Neutrophil (primary cell): Measurements from ENCODE around the gene HHIPL1.

ENCODE experiments used
- H3K27ac ChIP-seq: fragments of 200-600 bp; sonication (generic); 2 replicates; pipeline ENCODE4 v1.5.1; 2016; ENCODE audit warnings: mild to moderate bottlenecking, moderate library complexity
- H3K27me3 ChIP-seq: fragments of 200-600 bp; sonication (generic); 2 replicates; pipeline ENCODE4 v1.6.0; 2016; ENCODE audit warnings: mild to moderate bottlenecking
- H3K36me3 ChIP-seq: fragments of 200-600 bp; sonication (generic); 2 replicates; pipeline ENCODE4 v1.5.1; 2017
- H3K4me1 ChIP-seq, 2 experiments: fragments of 200-600 bp in 1 of 2; sonication (generic) in 1 of 2; 1 replicate in 1 of 2; 2 replicates in 1 of 2; pipeline versions ENCODE4 v1.5.1 to v1.6.1; 2013 to 2016; ENCODE audit warnings: low read depth in 1 of 2, low read length in 1 of 2, mild to moderate bottlenecking in 1 of 2, moderate library complexity in 1 of 2; ENCODE audit not compliant: control insufficient read depth in 1 of 2, insufficient read depth in 1 of 2
- H3K4me3 ChIP-seq, 2 experiments: fragments of 200-600 bp in 1 of 2; sonication (generic) in 1 of 2; 1 replicate in 1 of 2; 2 replicates in 1 of 2; pipeline ENCODE4 v1.5.1; 2013 to 2016; ENCODE audit warnings: low read depth in 1 of 2, low read length in 1 of 2, mild to moderate bottlenecking in 1 of 2, moderate library complexity in 1 of 2
- H3K9me3 ChIP-seq: fragments of 200-600 bp; sonication (generic); 2 replicates; pipeline ENCODE4 v1.5.1; 2016
- CTCF ChIP-seq: fragments of 200-600 bp; sonication (generic); IDR thresholded peaks from 2 replicates; pipeline ENCODE4 v1.5.1; 2016; ENCODE audit warnings: antibody characterized with exemption

The HHIPL1 gene

GRCh38 chr14:99688629-99689028 is 43.7 kb downstream of the HHIPL1 start:
- H3K36me3 ChIP-seq: no peaks in the 10 kb centered on the region
- TF ChIP-seq CTCF: no peak
- no peak overlapping the region for H3K27ac ChIP-seq
- peaks cover 3 to 8% of the 10 kb centered on the region in 2 experiments for H3K4me1 ChIP-seq
- H3K27me3 ChIP-seq: peaks cover 95% of the 10 kb centered on the region
- no peak overlapping the region for H3K4me3 ChIP-seq
- H3K9me3 ChIP-seq: no peaks in the 10 kb centered on the region

- Histone ChIP-seq H3K9me3 (no peaks in the 10 kb centered on the region), H3K4me3 (no peak overlapping the region), H3K27ac (no peak overlapping the region), H3K27me3 (peaks cover 87% of the 10 kb centered on the region), H3K36me3 (no peaks in the 10 kb centered on the region), H3K4me1 (peaks cover 1 to 2% of the 10 kb centered on the region in 2 experiments)
- TF ChIP-seq CTCF: no peak
Observed at GRCh38 chr14:99689266-99690236, 44.6 kb downstream of the HHIPL1 start.

DNA sequence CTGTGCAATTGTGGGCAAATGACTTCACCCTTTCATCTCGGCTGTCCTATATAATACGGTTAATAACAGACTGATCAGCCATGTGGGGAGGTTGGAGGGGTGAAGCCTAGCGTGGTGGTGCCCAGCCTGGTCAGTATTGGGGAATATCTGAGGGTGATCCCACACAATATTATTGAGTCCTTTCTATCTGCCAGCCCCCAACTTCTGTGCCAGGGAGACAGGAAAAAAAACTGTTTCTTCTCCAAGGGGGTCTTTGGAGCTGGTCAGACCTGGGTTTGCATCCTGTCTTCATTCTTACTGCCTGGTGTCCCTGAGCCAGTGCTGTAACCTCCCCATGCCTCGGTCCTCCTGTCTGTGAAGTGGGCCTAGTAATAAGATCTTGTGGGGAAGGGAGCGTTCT is 45.7 kb downstream of the HHIPL1 start:
- Histone ChIP-seq H3K27me3 (peaks cover 81% of the 10 kb centered on the region), H3K9me3 (no peaks in the 10 kb centered on the region), H3K36me3 (no peaks in the 10 kb centered on the region), H3K4me3 (no peak overlapping the region), H3K27ac (no peak overlapping the region), H3K4me1 (no peaks in the 10 kb centered on the region)
- TF ChIP-seq CTCF: no peak

- no peaks in the 10 kb centered on the region for H3K9me3 ChIP-seq
- no peak overlapping the region for H3K4me3 ChIP-seq
- H3K27ac ChIP-seq: no peak overlapping the region
- H3K36me3 ChIP-seq: no peaks in the 10 kb centered on the region
- peaks cover 80% of the 10 kb centered on the region for H3K27me3 ChIP-seq
- TF ChIP-seq CTCF: no peak
- H3K4me1 ChIP-seq: no peaks in the 10 kb centered on the region
Observed at GRCh38 chr14:99691111-99691885, 46.4 kb downstream of the HHIPL1 start.

DNA sequence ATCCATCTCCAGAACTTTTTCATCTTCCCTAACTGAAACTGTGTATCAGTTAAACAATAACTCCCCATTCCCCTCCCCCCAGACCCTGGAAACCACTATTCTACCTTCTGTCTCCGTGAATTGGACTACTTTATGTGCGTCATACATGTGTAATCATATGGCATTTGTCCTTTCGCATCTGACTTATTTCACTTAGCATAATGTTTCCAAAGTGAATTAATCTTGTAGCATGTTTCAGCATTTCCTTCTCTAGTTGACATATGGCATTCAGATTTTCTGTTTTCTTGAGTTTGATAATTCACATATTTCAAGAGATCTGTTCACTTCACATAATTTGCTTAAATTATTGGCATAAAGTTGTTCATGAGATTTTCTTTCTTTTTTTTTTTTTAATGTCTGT is 49.0 kb downstream of the HHIPL1 start:
- H3K9me3 ChIP-seq: no peaks in the 10 kb centered on the region
- H3K27ac ChIP-seq: no peak overlapping the region
- peaks cover 68% of the 10 kb centered on the region for H3K27me3 ChIP-seq
- H3K4me1 ChIP-seq: no peaks in the 10 kb centered on the region
- H3K36me3 ChIP-seq: no peaks in the 10 kb centered on the region
- no peak overlapping the region for H3K4me3 ChIP-seq
- TF ChIP-seq CTCF: no peak
